Measurements from ENCODE around the gene BID. TPM values are rescaled to one million over a fixed set of nuclear protein-coding genes. Genes with fewer than 3 reads are reported as not detected.

Gene BID
- total RNA-seq, 1 experiment from 2014 or later: 23.2 TPM

DNA sequence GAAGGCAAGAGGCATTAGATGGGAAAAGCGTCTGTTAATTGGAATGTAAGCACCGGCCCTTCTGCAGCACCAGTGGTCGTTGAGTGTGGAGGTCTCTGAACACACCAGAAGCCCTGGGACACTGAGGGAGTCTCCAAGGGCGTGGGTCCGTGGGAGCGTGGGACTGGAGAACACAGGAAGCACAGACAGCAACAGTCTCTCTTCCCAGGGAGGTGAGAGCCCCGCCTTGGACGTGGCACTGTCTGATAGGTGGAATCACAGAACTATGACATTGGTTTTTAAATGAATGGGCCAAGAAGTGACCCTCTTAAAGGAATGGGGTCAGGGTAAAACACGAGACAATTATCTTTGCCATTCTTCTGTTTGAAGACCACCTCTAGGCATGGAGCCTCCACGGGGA is 28.1 kb upstream of the BID start:
- no peaks in the 10 kb centered on the region for H3K23me2 ChIP-seq (ENCODE audit: insufficient read length, low read depth, low read length, poor library complexity, severe bottlenecking)
- H3K4ac ChIP-seq (ENCODE audit: low read depth, low read length): no peak overlapping the region
- H3K9ac ChIP-seq (ENCODE audit: extremely low read depth, insufficient read length, low read length): no peak overlapping the region
- H2AFZ ChIP-seq (ENCODE audit: low read length): no peak overlapping the region
- no peak overlapping the region for H2BK20ac ChIP-seq (ENCODE audit: low read depth, low read length, poor library complexity, severe bottlenecking)
- DNase-seq: no peak
- no peaks in the 10 kb centered on the region for H3K9me3 ChIP-seq (ENCODE audit: control insufficient read depth, low read depth, low read length)
- H3K18ac ChIP-seq (ENCODE audit: insufficient read length, low read depth, low read length): no peak overlapping the region
- no peaks in the 10 kb centered on the region for H3K79me1 ChIP-seq (ENCODE audit: insufficient read depth, low read depth, low read length, poor library complexity, severe bottlenecking)
- no peak overlapping the region for H3K27ac ChIP-seq (ENCODE audit: insufficient read length, low read depth, low read length)
- H4K91ac ChIP-seq (ENCODE audit: insufficient read length, low read depth, low read length): no peak overlapping the region
- peaks cover 5 to 11% of the 10 kb centered on the region in 2 experiments; a peak in 3 of 4 replicates for H3K4me1 Mint-ChIP-seq
- no peak overlapping the region for H3K4me3 Mint-ChIP-seq
- no peak overlapping the region for H3K23ac ChIP-seq (ENCODE audit: insufficient read length, low read depth, low read length)
- H3K27me3 Mint-ChIP-seq (ENCODE audit: low read depth): no peaks in the 10 kb centered on the region
- H3K79me2 ChIP-seq (ENCODE audit: insufficient read depth, low read length): no peaks in the 10 kb centered on the region
- no peaks in the 10 kb centered on the region for H3K4me1 ChIP-seq (ENCODE audit: insufficient read depth, low read length)
- H3K14ac ChIP-seq (ENCODE audit: insufficient read depth, low read length): no peak overlapping the region
- no peaks in the 10 kb centered on the region for H3K27me3 ChIP-seq (ENCODE audit: insufficient read depth, low read length)
- H3K56ac ChIP-seq (ENCODE audit: insufficient read length, low read depth, low read length): no peak overlapping the region
- no peaks in the 10 kb centered on the region for H3K9me3 Mint-ChIP-seq
- H2BK5ac ChIP-seq (ENCODE audit: insufficient read length, low read length): no peak overlapping the region
- no peak overlapping the region for H3T11ph ChIP-seq (ENCODE audit: low read length)
- no peak overlapping the region for H2AK5ac ChIP-seq (ENCODE audit: insufficient read length, low read length)
- no peak overlapping the region for H3K27ac Mint-ChIP-seq
- H4K20me1 ChIP-seq (ENCODE audit: control insufficient read depth, insufficient read depth, insufficient read length): no peaks in the 10 kb centered on the region
- peaks cover 3 to 16% (median 16%) of the 10 kb centered on the region in 3 experiments; a peak in 6 of 7 replicates for H3K36me3 Mint-ChIP-seq (ENCODE audit: insufficient read depth in 1 of 3, low read depth in 3 of 3)
- no peak overlapping the region for H4K8ac ChIP-seq (replicated peaks; ENCODE audit: insufficient read length, low read depth, low read length)
- H3K4me2 ChIP-seq (ENCODE audit: insufficient read depth, insufficient read length, low read length): no peak overlapping the region
- no peak overlapping the region for H2BK15ac ChIP-seq (ENCODE audit: low read depth, low read length)
- WGBS (ENCODE audit: extremely low coverage, insufficient read length, low lambda C conversion rate): no CpG with 5 or more reads among the region's 10 CpGs
- H2BK12ac ChIP-seq (ENCODE audit: insufficient read length, low read depth, low read length): no peak overlapping the region
- TF ChIP-seq, protein P1, sequence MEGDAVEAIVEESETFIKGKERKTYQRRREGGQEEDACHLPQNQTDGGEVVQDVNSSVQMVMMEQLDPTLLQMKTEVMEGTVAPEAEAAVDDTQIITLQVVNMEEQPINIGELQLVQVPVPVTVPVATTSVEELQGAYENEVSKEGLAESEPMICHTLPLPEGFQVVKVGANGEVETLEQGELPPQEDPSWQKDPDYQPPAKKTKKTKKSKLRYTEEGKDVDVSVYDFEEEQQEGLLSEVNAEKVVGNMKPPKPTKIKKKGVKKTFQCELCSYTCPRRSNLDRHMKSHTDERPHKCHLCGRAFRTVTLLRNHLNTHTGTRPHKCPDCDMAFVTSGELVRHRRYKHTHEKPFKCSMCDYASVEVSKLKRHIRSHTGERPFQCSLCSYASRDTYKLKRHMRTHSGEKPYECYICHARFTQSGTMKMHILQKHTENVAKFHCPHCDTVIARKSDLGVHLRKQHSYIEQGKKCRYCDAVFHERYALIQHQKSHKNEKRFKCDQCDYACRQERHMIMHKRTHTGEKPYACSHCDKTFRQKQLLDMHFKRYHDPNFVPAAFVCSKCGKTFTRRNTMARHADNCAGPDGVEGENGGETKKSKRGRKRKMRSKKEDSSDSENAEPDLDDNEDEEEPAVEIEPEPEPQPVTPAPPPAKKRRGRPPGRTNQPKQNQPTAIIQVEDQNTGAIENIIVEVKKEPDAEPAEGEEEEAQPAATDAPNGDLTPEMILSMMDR (conservative IDR thresholded peaks at IDR 0.05): no peak
- H4K5ac ChIP-seq (ENCODE audit: insufficient read length, low read depth, low read length): no peak overlapping the region
- H2BK120ac ChIP-seq (ENCODE audit: low read depth, low read length, poor library complexity, severe bottlenecking): no peak overlapping the region

Data from H9 (cell line).